ENCODE measurements around the gene ZBTB7C. TPM values are rescaled to one million over a fixed set of nuclear protein-coding genes. Genes with fewer than 3 reads are reported as not detected.

The ZBTB7C gene
- total and polyA plus RNA-seq, 2 of the 8 experiments (the other 6 are each of a cell fraction or from before 2014, with no cell fraction given), result 0.15 to 0.45 TPM

- TF ChIP-seq CHD1 (IDR thresholded peaks at IDR 0.05; ENCODE audit: low read depth, low read length) (no peak), BCL11A (IDR thresholded peaks at IDR 0.05; ENCODE audit: low read depth in 2 of 2, low read length in 2 of 2) (no peak), NRF1 (IDR thresholded peaks at IDR 0.05; ENCODE audit: low read depth, low read length) (no peak), SIX5 (IDR thresholded peaks at IDR 0.05; ENCODE audit: low read depth, low read length) (no peak), GTF2F1 (IDR thresholded peaks at IDR 0.05; ENCODE audit: borderline replicate concordance, low read depth, low read length) (no peak), HDAC2 (IDR thresholded peaks at IDR 0.05; ENCODE audit: borderline replicate concordance in 1 of 2, low read depth in 2 of 2, low read length in 2 of 2) (no peak)
Observed at GRCh38 chr18:48193521-48194492, 215.4 kb downstream of the ZBTB7C start (continued).
